GM04503 (cell line): Measurements from ENCODE around the gene CSRP3.

Source experiments
- DNase-seq: peaks from one replicate; pipeline ENCODE4 v3.0.0-alpha.2; 2012; ENCODE audit warnings: low read depth

Gene CSRP3

GRCh38 chr11:19225123-19225522 lies 23.3 kb upstream of the CSRP3 start:
- DNase-seq: no peak

- no peak for DNase-seq
Measured at GRCh38 chr11:19220903-19221724, 19.3 kb upstream of the CSRP3 start.

GRCh38 chr11:19218786-19219460 lies 17.1 kb upstream of the CSRP3 start:
- peak; percentile 5 for DNase-seq

- DNase-seq: no peak
Measured at GRCh38 chr11:19218216-19218615, 16.4 kb upstream of the CSRP3 start.

GRCh38 chr11:19216709-19217374 lies 15.1 kb upstream of the CSRP3 start:
- no peak for DNase-seq

- no peak for DNase-seq
Measured at GRCh38 chr11:19216021-19216420, 14.2 kb upstream of the CSRP3 start.

GRCh38 chr11:19209617-19210370 lies 8.0 kb upstream of the CSRP3 start:
- no peak for DNase-seq

GRCh38 chr11:19208959-19209546 lies 7.3 kb upstream of the CSRP3 start:
- DNase-seq: no peak

- DNase-seq: no peak
Measured at GRCh38 chr11:19208181-19208580, 6.4 kb upstream of the CSRP3 start.

- DNase-seq: no peak
Measured at GRCh38 chr11:19204836-19205235, 3.1 kb upstream of the CSRP3 start.

- peak; percentile 14 for DNase-seq
Measured at GRCh38 chr11:19200410-19201201, 1.2 kb downstream of the CSRP3 start.

GRCh38 chr11:19199771-19200170 lies 2.0 kb downstream of the CSRP3 start:
- DNase-seq: no peak

- DNase-seq: no peak
Measured at GRCh38 chr11:19199048-19199447, 2.7 kb downstream of the CSRP3 start.

- DNase-seq: no peak
Measured at GRCh38 chr11:19196432-19196831, 5.4 kb downstream of the CSRP3 start.

- DNase-seq: no peak
Measured at GRCh38 chr11:19194620-19195308, 7.0 kb downstream of the CSRP3 start.

- no peak for DNase-seq
Measured at GRCh38 chr11:19193916-19194315, 7.9 kb downstream of the CSRP3 start.

- DNase-seq: no peak
Measured at GRCh38 chr11:19191530-19192169, 10.1 kb downstream of the CSRP3 start.

- no peak for DNase-seq
Measured at GRCh38 chr11:19187833-19188258, 13.9 kb downstream of the CSRP3 start.

GRCh38 chr11:19187114-19187832 lies 14.5 kb downstream of the CSRP3 start:
- peak; percentile 8 for DNase-seq
